Gastroesophageal sphincter (tissue), 4 donors: ENCODE results near the gene WASHC4. TPM values are rescaled to one million over a fixed set of nuclear protein-coding genes. Genes with fewer than 3 reads are reported as not detected.
"Not testable (repeated sequence)": the region's sequence is repeated elsewhere in the genome, so short reads cannot be mapped to it uniquely, and the experiment has no call there.

Experiments used
- ATAC-seq: fragments of 150-250 bp; one replicate; pipeline ENCODE4 v1.9.1; 2016; ENCODE audit warnings: mild to moderate bottlenecking, moderate library complexity
- H3K27ac ChIP-seq, 4 donors: fragments of 200-600 bp; sonication (generic) in 3 of 4; 1 replicate in 3 of 4; 2 replicates in 1 of 4; pipeline ENCODE4 v1.5.1; 2016 to 2019
- H3K27me3 ChIP-seq: fragments of 200-600 bp; sonication (generic); one replicate; pipeline ENCODE4 v1.5.1; 2019
- H3K36me3 ChIP-seq, 2 donors: fragments of 200-600 bp; sonication (generic); one replicate each; pipeline ENCODE4 v1.5.1; 2019; ENCODE audit warnings: control low read depth in 1 of 2
- H3K4me1 ChIP-seq, 3 donors: fragments of 200-600 bp; sonication (generic); 1 replicate in 2 of 3; 2 replicates in 1 of 3; pipeline ENCODE4 v1.5.1; 2016 to 2019; ENCODE audit warnings: control low read depth in 2 of 3
- H3K4me3 ChIP-seq, 2 donors: fragments of 200-600 bp; sonication (generic); one replicate each; pipeline ENCODE4 v1.5.1; 2019; ENCODE audit warnings: mild to moderate bottlenecking in 1 of 2, moderate library complexity in 1 of 2
- H3K9me3 ChIP-seq, 3 donors: fragments of 200-600 bp; sonication (generic); one replicate each; pipeline ENCODE4 v1.5.1; 2017 to 2019; ENCODE audit warnings: control low read depth in 2 of 3
- CTCF ChIP-seq, 4 experiments: fragments of 200-600 bp in 2 of 4; fragments of 450-650 bp in 2 of 4; sonication (generic) in 1 of 4; IDR thresholded peaks; one replicate each; pipeline ENCODE4 v1.5.1; 2017 to 2019; ENCODE audit warnings: antibody characterized with exemption in 4 of 4, mild to moderate bottlenecking in 2 of 4, moderate library complexity in 2 of 4
- EP300 ChIP-seq: sonication (generic); formaldehyde crosslinking; IDR thresholded peaks from one replicate; pipeline ENCODE4 v1.6.1; 2017; ENCODE audit warnings: antibody characterized with exemption, mild to moderate bottlenecking
- POLR2A ChIP-seq, 2 donors: fragments of 450-650 bp; IDR thresholded peaks; one replicate each; pipeline ENCODE4 v1.6.1; 2017; ENCODE audit warnings: antibody characterized with exemption in 2 of 2, mild to moderate bottlenecking in 2 of 2, moderate library complexity in 1 of 2
- POLR2AphosphoS5 ChIP-seq: sonication (generic); formaldehyde crosslinking; IDR thresholded peaks from one replicate; pipeline ENCODE4 v1.6.1; 2017; ENCODE audit warnings: antibody characterized with exemption
- WGBS, 2 donors: methylation state at CpG; one replicate each; pipeline ENCODE4 v1.1.5; 2018; ENCODE audit warnings: low coverage in 1 of 2; 5-methylcytosine and 5-hydroxymethylcytosine counted together
- total RNA-seq, 4 donors: library from RNA; depleted of rRNA; stranded (reverse); fragments of >200 nt; gene quantifications; one replicate each; pipeline ENCODE4 v1.1.0, GENCODE V29; 2016

Gene WASHC4
- total RNA-seq, 4 donors from 2014 or later: 32.7 to 136 (median 53.6) TPM

- TF ChIP-seq CTCF (IDR thresholded peaks at IDR 0.05) (no peak), POLR2A (IDR thresholded peaks at IDR 0.05) (no peak), POLR2AphosphoS5 (no peak), EP300 (no peak)
- Histone ChIP-seq H3K27me3 (no peaks in the 10 kb centered on the region), H3K4me3 (no peak overlapping the region), H3K36me3 (peaks cover 7 to 86% of the 10 kb centered on the region in 2 donors), H3K27ac (no peak overlapping the region), H3K4me1 (no peaks in the 10 kb centered on the region), H3K9me3 (no peaks in the 10 kb centered on the region)
- no peak for ATAC-seq
Observed at GRCh38 chr12:105168006-105168405, 60.5 kb downstream of the WASHC4 start.

DNA sequence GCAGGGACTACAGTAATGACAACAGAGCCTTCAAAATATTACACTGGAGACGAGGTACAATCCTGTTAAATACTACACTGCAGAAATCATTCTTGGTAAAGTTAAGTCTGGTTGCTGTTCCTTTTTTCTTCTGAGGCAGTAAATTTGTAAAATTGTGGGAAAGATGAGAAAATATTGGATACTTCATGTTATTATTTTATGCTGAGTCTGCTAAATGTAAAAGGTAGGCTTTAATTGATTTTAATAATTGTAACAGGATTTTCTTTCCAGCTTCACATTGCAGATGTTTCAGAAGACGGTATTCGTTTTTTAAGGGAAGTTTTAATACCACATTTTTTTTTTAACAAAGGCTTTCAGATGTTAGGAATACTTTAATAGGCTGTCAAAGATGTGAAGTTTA is 62.6 kb downstream of the WASHC4 start:
- ATAC-seq: no peak
- no peak overlapping the region for H3K4me3 ChIP-seq
- H3K4me1 ChIP-seq: no peaks in the 10 kb centered on the region
- no peaks in the 10 kb centered on the region for H3K27me3 ChIP-seq
- peaks cover 7 to 86% of the 10 kb centered on the region in 2 donors for H3K36me3 ChIP-seq
- no peaks in the 10 kb centered on the region for H3K9me3 ChIP-seq
- no peak overlapping the region for H3K27ac ChIP-seq
- TF ChIP-seq POLR2A (IDR thresholded peaks at IDR 0.05) (no peak), EP300 (no peak), POLR2AphosphoS5 (no peak), CTCF (IDR thresholded peaks at IDR 0.05) (no peak)
- 80 to 88% methylated on average over 3 of the region's 3 CpGs for WGBS, 2 donors

DNA sequence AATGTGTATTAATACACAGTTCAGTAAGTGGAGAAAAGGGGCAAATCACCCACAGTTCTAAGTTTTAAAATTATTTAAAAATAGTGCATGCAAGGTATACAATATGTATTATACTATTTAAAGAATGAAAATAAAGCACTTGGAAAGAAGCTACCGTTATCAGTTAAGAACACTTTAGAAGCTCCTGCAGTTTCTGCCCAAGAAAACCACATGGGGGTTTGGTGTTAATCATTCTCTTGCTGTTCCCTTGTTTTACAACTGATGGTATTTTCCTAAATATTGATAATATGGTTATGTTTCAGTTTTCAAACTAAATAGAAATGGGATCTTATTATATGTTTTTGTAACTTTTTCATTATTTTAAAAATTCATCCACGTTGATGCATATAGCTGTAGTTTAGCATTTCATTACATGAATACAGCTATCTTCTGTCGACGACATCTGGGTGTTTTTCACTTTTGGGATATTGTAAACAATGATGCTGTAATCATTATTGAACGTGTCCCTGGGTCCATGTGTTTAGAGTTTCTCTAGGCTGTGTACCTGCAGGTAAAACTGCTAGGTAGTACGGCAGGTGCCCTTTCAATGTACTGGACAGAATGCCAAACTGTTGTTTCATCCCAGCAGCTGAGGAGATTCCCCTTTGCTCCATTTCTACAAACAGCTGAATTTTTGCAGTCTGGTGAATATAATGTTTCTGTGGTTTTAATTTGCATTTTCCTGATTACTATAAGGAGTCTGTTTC is 64.3 kb downstream of the WASHC4 start:
- Histone ChIP-seq H3K27me3 (no peaks in the 10 kb centered on the region), H3K36me3 (peaks cover 0 to 86% of the 10 kb centered on the region in 2 donors), H3K27ac (no peak overlapping the region), H3K9me3 (no peaks in the 10 kb centered on the region), H3K4me1 (no peaks in the 10 kb centered on the region), H3K4me3 (no peak overlapping the region)
- no peak for ATAC-seq
- WGBS, 2 donors: 59 to 76% methylated on average over 6 of the region's 6 CpGs
- TF ChIP-seq POLR2A (IDR thresholded peaks at IDR 0.05): no peak
- TF ChIP-seq POLR2AphosphoS5: no peak

DNA sequence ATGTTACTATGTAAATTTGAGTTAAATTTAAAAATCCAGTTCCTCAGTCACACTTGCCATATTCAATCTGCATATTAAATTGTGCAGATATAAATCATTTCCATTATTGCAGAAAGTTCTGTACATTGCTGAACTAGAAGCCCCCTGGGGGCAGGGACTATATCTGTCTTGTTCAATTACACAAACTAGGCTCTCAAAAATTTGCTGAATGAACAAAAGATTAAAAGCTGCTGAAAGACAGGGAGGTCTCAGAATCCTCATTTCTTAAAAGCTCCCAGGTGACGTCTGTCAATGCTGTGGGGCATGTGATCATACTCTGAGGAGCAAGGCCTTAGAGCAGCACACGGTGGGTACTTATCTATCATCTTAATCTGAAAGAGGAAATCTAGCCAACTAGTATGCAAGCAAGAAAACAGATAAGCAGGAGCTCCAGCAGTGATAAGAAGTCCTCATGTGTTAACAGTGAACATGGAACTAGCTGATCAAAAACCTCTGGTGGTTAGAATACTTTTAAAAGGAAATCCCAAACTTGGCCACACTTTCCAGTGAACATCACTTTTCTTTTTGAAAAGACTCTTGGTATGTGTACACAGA is 68.0 kb downstream of the WASHC4 start:
- Histone ChIP-seq H3K36me3 (peaks cover 0 to 77% of the 10 kb centered on the region in 2 donors), H3K4me1 (no peaks in the 10 kb centered on the region), H3K27me3 (no peaks in the 10 kb centered on the region), H3K27ac (no peak overlapping the region), H3K9me3 (peaks cover 0 to 6% (median 0%) of the 10 kb centered on the region in 3 donors), H3K4me3 (no peak overlapping the region)
- no peak for TF ChIP-seq CTCF (IDR thresholded peaks at IDR 0.05)
- no peak for TF ChIP-seq POLR2AphosphoS5
- no peak for TF ChIP-seq POLR2A (IDR thresholded peaks at IDR 0.05)
- no peak for TF ChIP-seq EP300
- WGBS, 2 donors: 60 to 90% methylated on average over 2 of the region's 2 CpGs
- no peak for ATAC-seq

DNA sequence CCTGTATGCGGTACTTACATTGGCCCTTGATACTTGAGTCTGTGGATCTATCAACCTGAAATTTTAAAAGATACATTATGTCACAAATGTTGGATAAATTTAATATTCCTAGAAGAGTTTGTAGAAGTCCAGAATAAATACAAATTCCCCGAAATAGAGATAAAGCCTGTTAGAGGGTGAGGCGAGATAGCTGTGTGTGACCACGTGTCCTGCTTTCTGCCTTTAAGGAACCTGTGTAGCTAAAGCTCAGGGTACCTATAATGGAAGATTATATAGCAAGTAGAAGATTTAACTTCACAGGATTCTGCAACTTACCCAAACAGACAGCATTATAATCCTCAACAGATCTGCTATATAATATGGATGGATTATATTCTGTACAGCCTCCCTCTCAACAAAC is 69.7 kb downstream of the WASHC4 start:
- no peak overlapping the region for H3K27ac ChIP-seq
- peaks cover 0 to 6% (median 0%) of the 10 kb centered on the region in 3 donors for H3K9me3 ChIP-seq
- ATAC-seq: no peak
- no peak overlapping the region for H3K4me3 ChIP-seq
- TF ChIP-seq CTCF (IDR thresholded peaks at IDR 0.05) (no peak), POLR2A (IDR thresholded peaks at IDR 0.05) (no peak), EP300 (no peak), POLR2AphosphoS5 (no peak)
- peaks cover 0 to 64% of the 10 kb centered on the region in 2 donors for H3K36me3 ChIP-seq
- no peaks in the 10 kb centered on the region for H3K4me1 ChIP-seq
- 88 to 90% methylated on average over 4 of the region's 4 CpGs for WGBS, 2 donors
- H3K27me3 ChIP-seq: no peaks in the 10 kb centered on the region

DNA sequence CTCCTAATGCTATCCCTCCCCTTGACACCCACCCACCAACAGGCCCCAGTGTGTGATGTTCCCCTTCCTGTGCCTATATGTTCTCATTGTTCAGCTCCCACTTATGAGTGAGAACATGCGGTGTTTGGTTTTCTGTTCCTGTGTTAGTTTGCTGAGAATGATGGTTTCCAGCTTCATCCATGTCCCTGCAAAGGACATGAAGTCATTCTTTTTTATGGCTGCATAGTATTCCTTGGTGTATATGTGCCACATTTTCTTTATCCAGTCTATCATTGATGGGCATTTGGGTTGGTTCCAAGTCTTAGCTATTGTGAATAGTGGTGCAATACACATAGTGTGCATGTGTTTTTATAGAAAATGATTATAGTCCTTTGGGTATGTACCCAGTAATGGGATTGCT is 71.6 kb downstream of the WASHC4 start:
- peaks cover 0 to 60% of the 10 kb centered on the region in 2 donors for H3K36me3 ChIP-seq
- H3K4me1 ChIP-seq, ATAC-seq, H3K27ac ChIP-seq, H3K4me3 ChIP-seq, H3K27me3 ChIP-seq, H3K9me3 ChIP-seq: not testable (repeated sequence)
- WGBS, 2 donors: 71 to 100% methylated on average over 1 of the region's 1 CpG

- WGBS, 2 donors: 100% methylated on average over 1 of the region's 4 CpGs; no CpG with 5 or more reads in 1 of the 2 donors
- H3K9me3 ChIP-seq, ATAC-seq, H3K27ac ChIP-seq, H3K27me3 ChIP-seq, H3K4me3 ChIP-seq, H3K4me1 ChIP-seq: not testable (repeated sequence)
- peaks cover 5 to 57% of the 10 kb centered on the region in 2 donors for H3K36me3 ChIP-seq
Observed at GRCh38 chr12:105183406-105183805, 75.9 kb downstream of the WASHC4 start.

- not testable (repeated sequence) for H3K27ac ChIP-seq, H3K27me3 ChIP-seq, ATAC-seq, H3K9me3 ChIP-seq, H3K4me3 ChIP-seq, H3K4me1 ChIP-seq
- WGBS, 2 donors: 75 to 97% methylated on average over 4 to 5 of the region's 5 CpGs
- H3K36me3 ChIP-seq: peaks cover 5 to 60% of the 10 kb centered on the region in 2 donors
Observed at GRCh38 chr12:105183976-105184375, 76.4 kb downstream of the WASHC4 start.
